HG02610 (cell line): ENCODE data around the gene FUT1.

ENCODE experiments used
- ATAC-seq: cut with Tn5 transposase; IDR thresholded peaks from one replicate; pipeline ENCODE4 v1.9.1; 2021; ENCODE audit warnings: mild to moderate bottlenecking, moderate library complexity; ENCODE audit not compliant: unreplicated experiment

FUT1 gene

DNA sequence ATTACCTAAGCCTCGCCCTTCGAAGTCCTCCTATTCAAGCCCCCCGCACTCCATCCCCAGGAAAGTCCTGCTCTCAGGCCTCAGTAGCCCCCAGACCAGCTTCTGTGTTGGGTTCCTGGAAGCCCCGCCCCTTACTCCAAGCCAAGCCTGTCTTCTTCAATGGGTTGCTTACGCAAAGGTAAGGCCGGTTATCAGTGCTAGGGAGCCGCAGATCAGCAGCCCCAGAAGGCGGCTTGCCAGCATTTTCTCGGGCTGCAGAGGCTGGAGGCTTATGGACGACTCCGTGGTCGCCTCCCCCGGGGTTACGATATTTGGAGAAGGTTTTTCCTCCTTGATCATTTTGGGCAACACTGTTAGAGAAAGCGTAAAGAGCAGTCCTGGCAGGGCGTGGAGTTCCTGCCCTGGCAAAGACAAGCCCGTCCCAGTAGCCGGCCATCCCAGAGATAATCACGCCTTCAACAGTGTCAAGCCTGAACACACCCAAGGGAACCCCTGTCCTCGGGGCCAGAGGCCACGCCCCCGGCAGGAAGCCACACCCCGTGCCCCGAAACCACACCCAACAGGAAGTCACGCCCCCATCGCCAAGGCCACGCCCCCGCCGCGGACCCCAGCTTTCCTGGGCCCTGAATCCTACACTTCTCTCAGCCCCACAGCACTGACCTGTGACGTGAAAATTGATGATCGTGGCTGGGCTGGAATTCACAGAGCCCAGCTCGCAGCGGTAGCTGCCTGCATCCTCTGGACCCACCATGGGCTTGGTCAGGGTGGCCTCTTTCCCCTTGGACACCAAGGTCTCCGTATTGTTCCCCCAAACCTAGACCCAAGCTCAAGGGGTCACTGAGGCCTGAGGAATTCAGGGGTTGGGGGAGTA lies 11.1 kb downstream of the FUT1 start:
- no peak for ATAC-seq

DNA sequence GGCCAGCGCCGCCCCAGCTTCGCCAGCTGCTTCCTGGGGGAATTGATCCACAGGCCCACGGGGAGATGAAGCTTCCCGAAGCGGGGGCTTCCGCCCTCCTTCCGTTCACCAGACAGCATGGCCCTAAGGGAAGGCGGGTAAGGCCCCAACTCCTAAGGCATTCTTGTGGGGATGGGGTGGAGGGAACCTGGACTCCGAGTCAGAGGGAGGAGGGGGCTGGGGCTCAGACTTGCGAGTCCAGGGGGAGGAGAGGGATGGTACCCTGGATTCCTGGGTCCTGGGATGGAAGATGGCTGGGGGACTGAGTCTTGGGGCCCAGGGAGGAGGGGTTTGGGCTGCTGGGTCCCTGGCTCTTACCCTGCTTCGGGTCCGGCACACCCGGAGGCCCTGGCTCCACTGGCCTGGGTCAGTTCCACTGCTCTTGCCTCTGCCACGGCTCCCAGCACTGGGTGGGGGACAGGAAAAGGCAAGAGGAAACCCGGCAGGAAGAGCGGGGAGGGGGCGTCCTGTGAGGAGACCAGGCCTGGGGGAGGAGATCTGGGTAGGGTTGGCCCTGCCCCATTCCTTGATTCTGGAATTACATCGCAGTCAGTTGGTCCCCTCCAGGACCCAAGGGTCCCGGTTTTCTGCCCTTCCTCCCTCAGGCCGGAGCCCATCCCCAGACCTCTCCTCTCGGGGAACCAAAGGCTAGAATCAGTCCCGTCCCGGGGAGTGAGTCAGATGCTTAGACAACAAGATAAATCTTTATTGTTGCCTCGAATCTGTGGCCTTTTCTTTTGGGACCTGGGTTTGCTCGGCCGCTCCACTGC lies 12.1 kb downstream of the FUT1 start, which contains the start of gene RASIP1:
Gene RASIP1, minus strand, starts transcription at position 447 of the 809 bp plus-strand sequence. Its CDS starts 328 bp downstream, at position 119.
- no peak for ATAC-seq

DNA sequence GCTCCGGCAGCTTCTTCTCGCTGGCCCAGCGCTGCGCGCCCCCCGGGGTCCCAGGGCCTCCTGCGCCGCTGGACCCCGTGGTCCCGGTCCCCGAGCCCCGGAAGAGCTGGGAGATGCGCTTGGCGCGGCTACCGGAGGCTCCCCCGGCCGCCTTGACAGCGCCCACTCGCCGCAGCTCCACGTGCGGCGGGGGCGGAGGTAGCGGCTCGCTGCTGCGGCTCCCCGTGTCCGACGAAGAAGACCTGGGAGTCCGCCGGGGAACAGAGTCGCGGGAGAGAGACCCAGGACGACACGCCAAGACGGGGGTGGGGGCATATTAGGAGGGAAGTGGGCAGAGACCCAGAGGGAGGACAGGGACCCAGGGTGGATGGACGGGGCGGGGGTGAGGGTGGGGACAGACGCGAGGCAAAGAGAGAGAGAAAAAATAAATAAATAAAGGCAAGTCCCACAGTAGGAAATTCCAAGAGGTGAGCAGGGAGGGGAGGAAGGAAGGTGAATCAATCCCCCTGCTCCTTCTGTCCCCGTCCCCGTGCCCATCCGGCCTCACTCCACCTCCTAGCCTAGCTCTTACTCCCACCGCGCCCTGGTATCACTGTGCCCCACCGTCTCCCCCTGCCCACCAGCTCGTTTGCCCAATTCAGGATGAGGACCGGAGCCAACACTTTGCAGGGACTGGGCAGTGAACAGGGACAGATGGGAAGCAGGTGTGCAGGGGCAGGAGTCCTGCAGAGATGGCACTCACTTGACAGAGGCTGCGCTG lies 12.9 kb downstream of the FUT1 start:
- ATAC-seq = no peak

DNA sequence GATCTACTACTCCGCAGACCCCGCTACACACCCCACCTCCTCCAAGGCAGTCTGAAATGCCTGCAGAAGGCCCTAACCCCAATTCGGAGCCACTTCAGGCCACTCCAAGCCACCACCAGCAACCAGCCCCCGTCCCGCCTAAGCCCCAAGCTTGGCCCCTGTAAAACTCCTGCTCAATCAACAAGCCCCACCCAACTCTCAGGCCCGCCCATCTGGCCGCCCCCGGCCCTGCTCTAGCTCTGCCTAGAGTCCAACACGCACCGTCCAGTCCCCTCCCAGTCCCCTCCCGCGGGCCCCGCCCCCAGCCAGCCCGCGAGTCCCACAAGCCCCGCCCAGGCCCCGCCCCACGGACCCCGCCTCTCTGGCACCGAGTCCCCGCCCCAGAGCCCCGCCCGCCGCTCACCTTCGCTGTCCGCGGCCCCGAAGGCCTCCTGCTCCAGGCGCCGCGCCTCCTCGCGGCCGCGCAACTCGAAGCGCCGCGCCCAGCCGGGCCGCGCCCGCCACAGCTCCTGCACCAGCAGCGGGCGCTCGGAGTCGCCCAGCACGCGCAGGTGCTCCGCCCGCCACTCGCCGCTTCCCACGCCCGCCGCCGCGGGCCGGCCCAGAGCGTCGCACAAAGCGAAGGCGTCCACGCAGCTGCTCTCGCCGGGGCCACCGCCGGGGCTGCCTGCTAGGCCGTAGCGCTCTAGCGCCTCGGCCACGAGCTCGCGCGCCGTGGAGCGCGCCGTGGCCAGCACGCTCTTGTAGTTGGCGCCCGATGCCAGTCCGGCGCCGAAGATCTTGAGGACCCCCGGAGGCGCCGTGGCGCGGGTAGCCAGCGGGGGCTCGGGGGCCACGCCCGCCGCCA lies 13.7 kb downstream of the FUT1 start:
- ATAC-seq = peak; percentile 58

DNA sequence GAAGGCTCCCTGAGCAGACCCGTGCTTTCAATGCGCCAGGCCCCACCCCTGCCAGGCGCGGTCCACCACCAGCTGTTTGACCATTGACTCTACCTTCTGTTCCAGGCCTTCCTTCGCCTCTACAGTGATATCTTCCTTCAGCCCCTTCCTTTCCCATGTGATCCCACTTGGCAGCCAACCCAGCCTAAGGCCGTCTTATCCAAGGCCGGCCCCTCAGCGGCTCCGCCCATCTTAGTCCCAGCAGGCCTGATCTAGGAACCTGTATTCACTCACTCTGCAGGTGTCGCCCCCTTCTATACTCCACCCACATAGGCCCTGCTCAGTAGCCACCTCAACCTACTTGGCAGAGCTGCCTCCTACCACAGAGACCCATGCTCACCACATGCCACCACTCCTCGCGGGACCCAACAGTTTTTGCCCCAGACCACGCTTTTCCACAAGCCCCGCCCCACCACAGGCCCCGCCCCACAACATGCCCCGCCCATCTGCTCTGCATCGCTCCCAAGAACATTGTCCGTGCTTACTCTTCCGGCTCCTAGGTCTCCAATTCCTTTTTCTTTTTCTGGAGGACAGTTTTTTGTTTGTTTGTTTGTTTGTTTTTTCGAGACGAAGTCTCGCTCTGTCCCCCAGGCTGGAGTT lies 15.0 kb downstream of the FUT1 start:
- ATAC-seq = no peak

DNA sequence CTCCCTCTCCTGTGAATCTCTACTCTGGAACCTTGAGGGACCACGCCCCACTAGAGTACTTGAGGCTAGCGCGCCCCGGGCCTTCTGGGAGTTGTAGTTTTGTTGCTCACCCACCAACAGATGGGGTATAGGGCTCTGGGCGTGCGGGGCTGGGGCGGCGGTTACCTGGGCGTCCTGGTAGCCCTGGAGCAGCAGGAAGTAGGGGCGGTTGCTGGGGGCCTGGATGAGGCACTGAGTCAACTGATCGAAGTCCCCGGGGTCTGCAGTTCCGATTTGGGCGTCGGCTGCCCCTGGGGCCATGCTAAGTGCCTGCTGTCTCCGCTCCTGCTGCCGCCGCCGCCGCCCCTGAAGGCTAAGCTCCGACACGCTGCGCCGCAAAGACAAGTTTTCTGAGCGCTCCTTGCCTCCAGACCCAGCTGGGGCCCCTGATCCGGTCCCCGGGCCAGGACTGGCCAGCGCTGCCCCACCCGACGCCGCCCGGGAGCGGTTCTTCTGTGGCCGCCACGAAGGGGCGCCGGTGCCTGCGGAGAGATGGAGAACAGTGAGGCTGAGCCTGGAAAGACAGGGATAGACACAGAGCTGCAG lies 17.3 kb downstream of the FUT1 start:
- no peak for ATAC-seq

DNA sequence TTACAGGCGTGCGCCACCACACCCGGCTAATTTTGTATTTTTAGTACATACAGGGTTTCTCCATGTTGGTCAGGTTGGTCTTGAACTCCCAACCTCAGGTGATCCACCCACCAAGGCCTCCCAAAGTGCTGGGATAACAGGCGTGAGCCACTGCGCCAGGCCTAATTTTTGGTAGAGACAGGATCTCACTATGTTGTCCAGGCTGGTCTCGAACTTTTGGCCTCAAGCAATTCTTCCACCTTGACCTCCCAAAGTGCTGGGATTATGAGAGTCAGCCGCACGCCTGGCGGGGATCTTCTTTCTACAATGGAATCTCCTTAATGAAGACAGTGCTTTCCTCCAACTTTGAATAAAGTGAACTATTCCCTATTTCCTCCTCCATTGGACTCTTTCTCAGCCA lies 17.8 kb downstream of the FUT1 start:
- ATAC-seq = no peak

DNA sequence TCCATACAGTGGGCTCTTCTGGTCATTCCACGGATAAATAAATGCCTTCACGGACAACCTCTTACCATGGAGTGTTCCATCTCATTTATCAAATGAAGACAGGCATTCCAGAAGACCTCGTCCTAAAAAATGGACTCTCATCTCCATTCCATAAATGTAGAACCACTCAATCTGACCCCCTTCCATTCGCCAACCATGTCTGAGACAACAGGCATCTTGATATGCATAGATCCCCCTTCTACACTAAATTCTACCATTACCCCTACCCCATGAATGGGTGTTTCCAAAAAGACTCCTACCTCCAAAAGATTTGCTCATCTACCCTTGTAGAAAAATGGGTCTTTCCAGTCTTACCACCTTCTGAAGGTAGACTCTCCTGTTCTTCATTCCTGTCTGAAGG lies 21.0 kb downstream of the FUT1 start:
- no peak for ATAC-seq

DNA sequence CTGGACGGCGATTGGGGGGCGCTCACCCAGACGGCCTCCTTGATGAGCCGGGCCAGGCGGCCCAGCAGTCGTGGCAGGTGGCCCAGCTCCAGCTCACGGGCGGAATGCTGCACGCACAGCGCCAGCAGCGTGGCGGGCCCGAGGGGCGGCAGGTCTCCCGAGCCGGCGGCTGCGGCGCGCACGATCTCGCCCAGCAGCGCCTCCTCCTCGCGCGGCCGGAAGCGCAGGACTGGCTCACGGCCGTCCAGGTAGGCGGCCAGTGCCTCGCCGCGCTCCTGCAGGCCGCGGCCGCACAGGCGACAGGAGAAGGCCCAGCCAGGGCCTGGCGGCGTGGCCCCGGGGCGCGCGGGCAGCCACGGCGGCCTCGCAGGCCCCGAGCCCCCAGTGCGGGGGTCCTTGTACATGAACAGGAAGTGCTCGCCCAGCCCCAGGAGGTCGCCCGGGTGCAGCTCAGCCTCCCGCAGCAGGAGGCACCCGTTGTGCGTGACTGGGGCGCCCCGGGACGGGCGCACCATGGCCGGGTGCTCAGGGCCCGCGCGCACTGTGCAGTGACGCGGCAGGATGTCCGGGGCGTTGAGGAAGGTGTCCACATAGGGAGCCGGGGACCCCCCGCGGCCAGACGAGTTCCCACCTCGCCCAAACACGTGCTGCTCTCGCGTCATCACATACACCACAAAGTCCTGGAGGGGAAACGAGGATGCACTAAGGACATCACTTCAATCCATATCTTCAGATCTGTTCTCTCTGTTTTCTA lies 23.4 kb downstream of the FUT1 start:
- ATAC-seq = no peak

DNA sequence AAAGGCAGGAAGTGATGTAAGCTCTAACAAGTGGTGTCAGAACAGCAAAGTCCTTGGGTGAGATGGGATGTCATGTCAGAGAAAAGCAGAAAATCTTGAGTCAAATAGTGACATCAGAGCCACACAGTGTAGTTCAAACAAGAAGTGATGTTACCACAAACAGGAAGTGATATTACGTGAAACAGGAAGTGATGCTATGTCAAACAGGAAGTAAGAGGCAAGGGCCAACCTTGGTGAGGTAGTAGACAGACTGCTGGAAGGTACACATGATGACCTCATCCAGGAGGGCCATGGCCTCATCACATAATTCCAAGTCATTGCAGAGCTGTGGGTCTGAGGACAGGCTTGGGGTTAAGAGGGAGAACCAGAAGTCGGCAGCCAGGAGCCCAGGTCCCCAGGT lies 25.9 kb downstream of the FUT1 start:
- ATAC-seq = no peak

DNA sequence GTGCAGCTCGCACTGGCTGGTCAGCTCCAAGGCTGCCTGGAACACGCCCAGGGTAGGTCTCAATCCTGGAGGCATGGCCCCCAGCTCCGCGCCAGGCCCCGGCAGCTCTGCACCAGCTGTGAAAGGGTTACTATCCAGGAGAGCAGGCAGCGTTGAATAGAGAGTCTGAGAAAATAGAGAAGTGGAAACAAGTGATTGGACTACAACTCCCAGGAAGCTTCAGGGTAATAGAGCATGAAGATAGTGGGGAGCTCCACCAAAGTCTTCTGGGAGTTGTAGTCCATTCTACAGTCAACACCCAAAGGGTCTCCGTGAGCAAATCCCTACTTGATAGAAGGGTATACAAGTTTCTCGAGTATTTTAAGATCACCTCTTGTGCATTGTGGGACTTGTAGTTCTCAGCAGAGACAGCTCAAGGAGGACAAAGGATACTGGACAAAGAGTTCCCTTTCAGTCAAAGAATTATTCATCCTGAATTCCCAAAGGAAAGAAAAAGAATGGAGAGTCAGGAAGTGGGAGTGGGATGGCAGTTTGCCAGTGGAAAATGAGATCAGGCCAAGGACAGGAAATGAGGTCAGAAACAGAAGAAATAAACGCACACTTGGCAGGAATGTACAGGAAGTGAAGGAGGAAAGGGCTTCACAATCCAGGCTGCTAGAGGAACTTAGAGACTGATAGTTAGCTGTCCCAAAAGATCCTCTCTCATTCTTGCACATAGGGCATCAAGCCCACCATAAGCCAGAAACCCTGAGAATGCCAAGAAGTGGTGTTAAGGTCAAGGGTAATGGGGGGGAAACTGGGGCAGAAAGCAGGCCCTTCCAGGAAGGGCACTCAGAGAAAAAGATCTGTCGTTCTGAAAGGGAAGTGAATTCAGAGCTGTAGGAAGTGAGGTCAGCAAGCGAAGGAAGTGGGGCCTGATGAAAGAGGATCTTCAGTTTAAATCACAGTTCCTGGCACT lies 27.4 kb downstream of the FUT1 start:
- ATAC-seq = no peak

DNA sequence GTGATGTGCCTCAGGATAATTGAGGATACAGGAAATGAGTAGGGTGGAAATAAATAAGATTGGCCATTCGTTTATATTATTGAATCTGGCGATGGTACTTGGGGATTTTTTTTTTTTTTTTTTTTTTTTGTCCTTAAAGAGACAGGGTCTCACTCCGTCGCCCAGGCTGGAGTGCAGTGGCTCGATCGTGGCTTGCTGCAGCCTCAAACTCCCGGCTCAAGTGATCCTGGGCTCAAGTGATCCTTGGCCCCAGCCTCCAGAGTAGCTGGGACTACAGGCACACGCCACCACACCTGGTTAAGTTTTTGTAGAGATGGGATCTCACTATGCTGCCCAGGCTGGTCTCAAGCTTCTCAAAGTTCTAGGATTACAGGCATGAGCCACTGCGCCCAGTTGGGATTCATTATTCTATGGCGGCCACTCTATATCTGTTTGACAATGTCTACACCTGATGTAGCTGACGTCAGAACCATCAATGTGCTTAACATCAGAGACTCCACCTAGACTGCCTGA lies 30.2 kb downstream of the FUT1 start:
- no peak for ATAC-seq

DNA sequence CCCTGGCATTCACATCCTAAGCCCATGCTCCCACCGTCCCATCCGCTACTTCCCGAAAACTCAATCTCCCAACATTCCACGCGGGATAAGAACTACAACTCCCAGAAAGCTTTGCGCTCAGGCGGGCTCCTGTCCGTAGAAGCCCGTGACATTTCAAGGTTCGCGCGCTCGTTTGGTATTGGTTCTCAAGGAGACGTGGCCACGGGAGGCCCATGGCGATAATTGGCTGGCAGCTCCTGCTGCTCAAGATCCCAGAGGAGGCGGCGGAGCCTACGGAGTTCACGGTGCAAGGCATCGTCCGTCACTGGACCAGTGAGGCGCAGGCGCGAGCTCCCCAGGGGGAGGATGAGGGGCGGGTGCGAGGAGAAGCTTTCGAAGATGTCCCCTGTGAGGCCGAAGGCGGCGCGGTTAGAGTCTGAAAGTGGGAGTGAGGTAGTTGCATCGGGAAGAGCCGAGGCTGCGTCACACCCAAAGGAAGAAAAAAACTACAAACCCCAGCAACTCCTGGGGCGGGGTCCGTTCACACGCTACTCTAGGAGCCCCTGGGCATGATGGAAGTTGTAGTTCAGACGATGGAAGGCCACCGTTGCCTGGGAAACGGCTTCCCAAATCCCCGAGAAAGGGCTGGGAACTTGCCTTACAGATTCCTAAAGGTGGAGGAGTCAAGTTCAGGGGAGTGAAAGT lies 31.7 kb downstream of the FUT1 start:
- ATAC-seq = peak; percentile 76

DNA sequence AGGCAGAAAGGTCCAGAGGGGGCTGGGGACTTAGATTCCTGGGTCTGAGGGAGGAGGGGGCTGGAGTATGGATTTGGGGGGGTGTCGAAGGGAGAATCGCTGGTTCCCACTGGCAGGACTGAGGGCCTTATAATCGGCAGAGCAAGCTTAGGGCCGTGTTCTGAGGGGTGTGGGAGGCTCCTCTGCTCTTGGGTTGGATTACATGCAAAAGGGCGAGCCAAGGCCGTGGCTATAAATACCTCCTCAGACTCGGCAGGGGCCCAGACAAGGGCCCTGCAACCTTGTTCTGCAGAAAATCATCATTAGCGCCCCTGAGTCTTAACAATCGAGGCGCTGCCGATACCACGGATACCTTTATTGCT lies 32.2 kb downstream of the FUT1 start:
- peak; percentile 9 for ATAC-seq

DNA sequence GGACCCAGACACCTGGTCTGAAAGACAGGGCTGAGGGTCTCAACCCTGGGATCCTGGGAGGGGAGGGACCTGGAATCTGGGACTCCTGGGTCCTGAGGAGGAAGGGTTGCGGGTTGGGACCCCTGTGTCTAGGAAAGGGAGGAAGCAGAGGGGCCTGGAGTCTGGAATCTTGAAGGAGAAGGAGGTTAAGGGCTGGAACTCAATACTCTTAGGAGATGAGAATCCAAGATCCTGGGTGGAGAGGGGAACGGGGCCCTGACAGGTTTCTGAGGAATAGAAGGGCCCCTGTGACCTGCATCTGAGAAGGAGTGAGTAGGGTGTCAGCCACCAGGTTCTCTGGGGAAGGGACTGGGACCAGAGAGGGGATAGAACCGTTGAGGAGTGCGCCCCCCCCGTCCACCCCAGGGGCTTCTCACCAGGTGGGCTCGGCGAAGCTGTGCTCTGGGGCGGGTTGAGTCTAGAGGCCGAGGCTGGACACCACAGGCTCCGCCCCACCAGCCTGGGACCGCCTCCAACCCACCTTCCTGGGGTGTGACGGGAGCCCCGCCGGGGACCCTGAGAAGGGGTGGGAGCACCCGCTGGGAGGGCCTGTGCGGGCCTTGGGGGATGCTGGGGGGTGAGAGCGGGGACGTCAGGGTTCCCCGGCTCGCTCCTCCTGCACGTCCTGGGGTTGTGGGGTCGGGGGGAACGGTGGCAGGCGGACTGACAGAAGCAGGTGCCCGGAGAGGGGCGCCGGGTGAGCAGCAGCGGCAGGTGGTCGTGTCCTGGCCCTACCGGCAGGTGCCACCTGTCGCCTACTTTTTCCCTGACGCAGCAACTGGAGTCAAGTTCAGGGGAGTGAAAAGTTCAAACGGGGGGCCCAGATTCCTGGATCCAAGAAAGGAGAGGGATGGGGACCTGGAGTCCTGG lies 32.9 kb downstream of the FUT1 start, which contains the start of gene MAMSTR:
Gene MAMSTR, minus strand, starts transcription at position 463 of the 909 bp plus-strand sequence. CDS start 694 bp downstream, outside the sequence.
- ATAC-seq = no peak
